Stimulated activated CD8-positive, alpha-beta memory T cell treated with anti-CD3 and anti-CD28 coated beads, Interleukin-7, amount 100 ng/mL, for 1 hour (primary cell): Measurements from ENCODE around the gene COL4A5.
"Not testable (repeated sequence)": the region's sequence is repeated elsewhere in the genome, so short reads cannot be mapped to it uniquely, and the experiment has no call there.

Experiments used
- DNase-seq, 2 donors: peaks; one replicate each; pipeline ENCODE4 v3.0.0-alpha.2; 2020; ENCODE audit warnings: low read depth in 2 of 2

COL4A5 gene

GRCh38 chrX:108453841-108454240 lies 14.2 kb downstream of the COL4A5 start:
- no peak for DNase-seq

GRCh38 chrX:108456971-108457477 lies 17.4 kb downstream of the COL4A5 start:
- no peak for DNase-seq

DNA sequence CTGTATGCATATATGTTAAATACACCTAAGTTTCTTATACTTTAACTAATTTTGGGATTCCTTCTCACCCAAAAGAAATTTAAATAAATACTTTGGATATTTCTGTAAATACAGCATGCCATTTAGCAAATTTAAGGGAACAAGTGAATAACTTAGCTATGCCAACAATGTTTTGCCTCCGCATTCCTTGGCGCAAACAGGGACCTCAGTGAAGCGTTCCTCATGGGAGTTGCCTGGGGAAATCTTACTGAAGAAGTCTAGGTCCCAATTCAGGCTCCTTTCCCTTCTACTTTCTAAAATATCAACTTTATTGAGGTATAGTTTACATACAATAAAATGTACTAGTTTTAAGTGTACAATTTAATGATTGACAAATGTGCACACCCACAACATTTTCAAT lies 25.0 kb downstream of the COL4A5 start:
- no peak for DNase-seq

DNA sequence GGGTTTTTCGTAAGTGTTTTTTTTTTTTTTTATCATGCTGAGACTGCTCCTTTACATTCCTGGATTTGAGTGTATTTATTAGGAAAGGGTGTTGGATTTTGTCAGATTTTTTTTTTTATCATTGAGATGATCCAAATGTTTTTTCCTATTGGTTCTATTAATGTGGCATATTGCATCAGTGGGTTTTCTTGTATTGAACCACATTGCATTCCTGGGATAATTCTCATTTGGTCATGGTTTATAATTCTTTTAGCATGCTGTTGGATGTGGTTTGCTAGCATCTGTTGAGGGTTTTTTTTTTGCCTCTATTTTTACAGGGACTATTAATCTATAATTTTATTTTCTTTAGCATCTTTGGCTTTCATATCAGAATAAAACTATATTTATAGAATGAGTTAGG lies 28.8 kb downstream of the COL4A5 start:
- DNase-seq = no peak

GRCh38 chrX:108473979-108474378 lies 34.3 kb downstream of the COL4A5 start:
- no peak for DNase-seq

DNA sequence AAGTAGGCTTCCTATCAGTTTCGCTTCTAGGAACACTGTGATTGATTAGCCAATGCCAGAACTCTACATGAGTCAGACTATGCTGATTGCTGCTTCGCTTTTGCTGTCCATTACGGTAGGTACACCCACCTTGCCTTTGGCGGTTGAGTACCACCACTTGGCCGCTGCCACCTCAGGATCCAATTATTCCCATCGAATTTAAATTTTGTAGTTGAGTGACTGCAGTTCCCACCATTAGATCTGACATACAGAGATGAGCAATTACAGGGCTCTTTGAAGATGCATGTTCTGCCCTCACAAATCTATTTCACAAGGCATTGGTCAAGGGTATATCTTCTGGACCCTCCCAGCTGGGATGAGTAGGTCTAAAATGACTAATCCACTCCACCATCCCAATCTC lies 41.9 kb downstream of the COL4A5 start:
- not testable (repeated sequence) for DNase-seq

GRCh38 chrX:108484251-108484650 lies 44.6 kb downstream of the COL4A5 start:
- no peak for DNase-seq

DNA sequence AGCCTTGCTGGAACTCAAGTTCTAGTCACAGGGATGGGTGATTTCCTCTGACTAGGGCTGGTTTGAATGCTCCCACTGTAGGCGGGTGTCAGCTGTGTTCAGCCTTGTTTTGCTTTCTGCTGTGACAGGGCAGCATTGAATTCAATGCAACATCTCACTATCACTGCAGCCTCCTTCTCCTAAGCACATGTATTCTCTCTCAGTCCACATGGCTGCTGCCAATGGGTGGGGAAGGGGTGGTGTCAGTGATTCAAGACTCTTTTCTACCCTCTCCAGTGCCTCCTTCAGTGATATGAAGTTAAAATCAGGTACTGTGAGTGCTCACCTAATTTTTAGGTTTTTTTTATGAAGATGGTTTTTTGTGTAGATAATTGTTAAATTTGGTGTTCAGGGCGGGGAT lies 46.3 kb downstream of the COL4A5 start:
- DNase-seq = no peak

DNA sequence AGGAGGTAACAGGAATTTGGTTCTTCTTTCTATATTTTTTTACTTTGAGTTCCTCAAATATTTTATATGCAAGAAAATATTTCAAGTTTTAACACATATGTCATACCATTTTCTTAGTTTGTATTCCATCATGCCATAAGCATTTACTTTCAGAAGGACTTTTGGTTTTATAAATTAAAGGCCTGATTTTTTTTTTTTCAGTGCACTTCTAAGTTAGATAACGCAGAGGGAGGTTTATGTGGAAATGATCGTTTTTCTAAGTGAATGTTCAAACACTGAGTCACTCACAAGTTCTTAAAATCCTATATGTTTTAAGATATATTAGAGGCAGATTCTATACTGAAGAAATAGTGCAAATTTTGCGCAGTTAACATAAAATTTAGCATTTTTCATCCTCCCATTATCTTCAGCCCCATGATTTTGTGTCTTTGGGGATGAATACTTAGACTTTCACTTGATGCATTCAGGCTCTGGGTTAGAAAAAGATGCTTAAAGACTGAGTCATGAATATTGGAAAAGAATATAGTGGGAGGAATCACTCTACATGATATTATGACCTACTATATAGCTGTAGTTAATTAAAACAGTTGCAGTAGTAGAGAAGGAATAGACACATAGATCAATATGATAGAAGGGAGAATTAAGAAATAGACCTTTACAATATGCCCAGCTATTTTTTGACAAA lies 54.9 kb downstream of the COL4A5 start:
- DNase-seq = no peak

- no peak for DNase-seq
These were observed 72.1 kb downstream of the COL4A5 start for GRCh38 chrX:108511721-108512120.

- DNase-seq = no peak
These were observed 76.5 kb downstream of the COL4A5 start for GRCh38 chrX:108516184-108516583.

DNA sequence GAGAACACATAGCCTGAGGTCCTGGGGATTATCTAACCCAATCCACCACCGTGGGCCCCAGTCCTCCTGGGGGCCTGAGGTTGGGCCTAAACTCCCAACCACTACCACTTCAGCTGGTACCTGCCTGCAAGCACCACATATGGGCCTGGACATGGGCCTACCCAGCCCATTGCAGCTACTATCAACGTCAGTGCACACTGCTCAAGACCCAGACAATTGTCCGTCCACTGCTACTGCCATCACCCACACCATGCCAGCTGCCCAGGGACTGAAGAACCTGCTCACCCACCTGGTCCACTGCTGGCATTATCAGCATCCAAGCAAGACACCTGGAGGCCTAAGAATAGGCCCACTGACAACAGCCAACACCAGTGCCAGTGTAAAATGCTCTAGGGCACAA lies 88.1 kb downstream of the COL4A5 start:
- no peak for DNase-seq

- no peak for DNase-seq
These were observed 97.4 kb downstream of the COL4A5 start for GRCh38 chrX:108537005-108537404.

DNA sequence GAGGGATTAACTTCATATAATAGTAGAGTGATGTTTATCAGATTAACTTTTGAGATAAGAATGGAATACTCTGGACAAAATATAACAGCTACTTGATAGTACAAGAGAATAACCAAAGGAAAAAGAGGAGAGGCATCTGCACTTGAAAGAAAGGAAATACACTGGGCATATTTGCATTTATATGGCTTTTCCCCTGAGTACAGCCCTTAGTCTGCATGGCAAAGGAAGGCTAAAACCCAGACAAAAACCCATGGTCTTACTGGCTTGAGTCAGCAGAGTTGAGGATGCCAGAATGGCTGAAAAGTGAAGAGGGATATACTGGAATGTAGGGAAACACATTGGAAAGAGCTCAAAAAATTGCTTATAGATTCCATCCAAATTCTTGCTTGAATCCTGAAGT lies 101.6 kb downstream of the COL4A5 start:
- no peak for DNase-seq

DNA sequence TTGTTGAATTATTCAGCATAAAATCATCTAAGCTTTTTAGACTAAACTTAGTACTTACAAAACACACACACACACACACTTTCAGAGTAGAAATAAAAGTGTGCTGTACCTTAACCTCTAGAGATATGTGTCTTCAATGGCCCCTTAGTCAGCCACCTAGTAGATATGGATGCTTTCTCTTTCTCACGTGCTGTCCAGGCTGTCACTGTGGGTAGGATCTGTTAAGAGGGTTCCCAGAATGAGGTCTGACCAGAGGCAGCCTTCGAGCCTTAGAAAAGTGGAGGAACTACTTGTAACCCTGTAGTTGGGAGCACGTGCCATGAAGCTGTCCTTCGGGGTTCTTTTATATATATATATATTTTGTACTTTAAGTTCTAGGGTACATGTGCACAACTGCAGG lies 117.9 kb downstream of the COL4A5 start:
- no peak for DNase-seq

DNA sequence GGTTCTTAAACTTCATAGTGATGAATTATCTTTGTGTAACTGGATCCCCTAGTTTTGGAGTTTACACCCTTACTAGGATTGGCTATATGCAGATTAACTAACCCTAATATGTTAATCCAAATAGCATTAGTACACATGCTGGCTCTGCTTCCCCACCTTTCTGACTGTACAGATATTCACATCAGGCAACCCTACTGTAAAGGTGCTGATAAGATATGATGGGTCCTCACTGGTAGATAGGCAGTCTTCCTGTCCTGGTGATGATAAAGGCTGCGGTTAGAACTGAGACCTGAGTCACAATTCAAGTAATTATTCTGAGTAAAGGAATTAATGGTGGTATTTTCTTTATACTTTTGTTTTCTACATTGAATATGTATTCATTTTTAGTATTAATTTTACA lies 118.6 kb downstream of the COL4A5 start:
- DNase-seq = no peak

DNA sequence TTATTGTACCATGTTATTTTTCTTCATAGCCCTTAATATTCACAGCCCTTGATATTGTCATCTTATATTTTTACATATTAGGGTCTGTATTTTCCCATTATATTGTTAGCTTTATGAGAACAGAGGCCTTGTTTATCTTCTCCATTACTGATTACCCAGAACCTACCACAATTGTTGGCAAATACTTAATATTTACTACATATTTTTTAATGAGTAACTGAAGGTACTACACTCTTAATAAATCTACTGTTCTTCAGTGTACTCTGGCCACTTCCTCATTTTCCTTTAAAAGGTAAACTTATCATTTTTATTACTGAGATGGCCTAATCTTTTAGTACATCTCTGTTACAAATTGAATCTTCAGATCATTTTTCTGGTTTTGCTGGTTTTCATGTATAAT lies 133.5 kb downstream of the COL4A5 start:
- DNase-seq = no peak

- no peak for DNase-seq
These were observed 142.5 kb downstream of the COL4A5 start for GRCh38 chrX:108582151-108582550.

DNA sequence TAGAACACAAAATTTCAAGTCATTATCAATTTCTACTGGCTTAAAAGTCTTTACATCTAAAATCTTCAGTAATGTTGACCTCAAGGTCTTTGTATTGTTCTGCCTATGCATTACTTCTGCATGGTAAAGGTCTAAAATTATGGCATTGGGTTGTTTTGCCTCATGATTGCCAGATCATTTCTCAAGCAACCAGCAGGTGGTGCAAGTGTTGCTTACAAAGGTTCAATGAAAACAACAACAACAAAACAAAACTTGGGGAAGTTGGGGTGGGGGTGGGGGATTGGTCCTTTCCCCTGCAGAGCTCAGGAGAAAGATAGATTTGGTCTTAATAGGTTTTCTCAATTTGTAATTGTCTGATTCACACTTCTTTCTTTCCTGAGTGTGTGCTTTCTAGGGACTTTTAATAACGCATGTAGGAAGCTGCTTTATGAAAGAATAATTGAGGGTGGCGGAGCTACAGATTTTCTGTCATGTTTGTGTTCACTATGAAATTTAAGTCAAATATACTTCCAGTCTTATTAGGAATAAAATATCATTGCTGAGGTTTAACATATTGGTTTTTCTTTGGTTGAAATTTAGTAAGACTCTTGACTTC lies 145.1 kb downstream of the COL4A5 start:
- no peak for DNase-seq

GRCh38 chrX:108590496-108590895 lies 150.9 kb downstream of the COL4A5 start:
- DNase-seq = no peak

DNA sequence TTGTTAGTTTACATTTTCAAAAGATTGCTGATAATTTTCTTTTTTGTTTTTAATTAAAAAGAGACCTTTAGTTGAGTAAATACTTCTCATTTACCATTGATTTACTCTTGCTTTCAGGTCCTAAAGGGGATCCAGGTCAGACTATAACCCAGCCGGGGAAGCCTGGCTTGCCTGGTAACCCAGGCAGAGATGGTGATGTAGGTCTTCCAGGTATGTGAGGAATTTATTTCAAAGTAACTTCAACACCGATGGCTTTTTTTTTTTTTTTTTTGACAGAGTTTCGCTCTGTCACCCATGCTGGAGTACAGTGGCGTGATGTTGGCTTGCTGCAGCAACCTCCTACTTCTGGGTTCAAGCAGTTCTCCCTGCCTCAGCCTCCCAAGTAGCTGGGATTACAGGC lies 161.6 kb downstream of the COL4A5 start:
- DNase-seq = no peak

DNA sequence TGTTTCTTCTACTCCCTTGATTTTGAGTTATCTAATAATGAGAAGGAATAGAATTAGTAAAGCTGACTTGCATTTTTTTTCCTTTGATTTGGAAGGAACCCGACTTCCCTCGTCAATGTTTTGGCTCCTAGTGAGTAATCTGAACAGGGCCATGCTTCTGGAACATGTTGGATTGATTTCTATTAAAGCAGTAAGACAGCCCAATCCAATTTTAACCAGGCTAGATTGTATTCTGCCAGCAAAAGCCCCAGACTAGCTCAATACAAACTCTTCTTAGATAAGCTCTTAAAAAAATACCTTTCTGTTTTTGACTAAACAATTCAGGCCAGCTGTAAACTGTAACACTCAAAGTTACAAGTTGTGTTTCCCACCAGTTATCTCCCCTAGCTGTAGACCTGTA lies 170.5 kb downstream of the COL4A5 start:
- DNase-seq = no peak

DNA sequence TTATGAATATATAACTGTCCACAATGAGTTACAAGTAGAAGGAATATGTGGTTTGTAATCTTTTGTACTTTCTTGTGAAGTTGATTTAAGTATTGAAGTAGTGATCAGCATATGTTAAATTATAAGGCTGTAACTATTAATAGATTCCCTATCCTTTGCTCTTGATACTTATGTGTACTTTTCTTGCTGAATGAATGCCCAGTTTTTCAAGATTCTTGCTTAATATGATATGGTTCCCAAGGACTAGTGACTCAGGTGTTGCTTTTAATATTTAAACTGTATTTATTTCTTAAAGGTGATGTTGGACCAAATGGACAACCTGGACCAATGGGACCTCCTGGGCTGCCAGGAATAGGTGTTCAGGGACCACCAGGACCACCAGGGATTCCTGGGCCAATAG lies 175.0 kb downstream of the COL4A5 start:
- DNase-seq = no peak

- no peak for DNase-seq
These were observed 201.2 kb downstream of the COL4A5 start for GRCh38 chrX:108640817-108641216.
